Endodermal cell (in vitro differentiated cells): ENCODE results near the gene FGF3. TPM values are rescaled to one million over a fixed set of nuclear protein-coding genes. Genes with fewer than 3 reads are reported as not detected.

ENCODE experiments used
- DNase-seq: peaks from one replicate; pipeline ENCODE4 v3.0.0-alpha.2; 2017
- H3K27ac ChIP-seq: 2 replicates; pipeline ENCODE4 v1.5.1; 2013; ENCODE audit warnings: mild to moderate bottlenecking, low read depth, low read length, moderate library complexity
- H3K27me3 ChIP-seq: 2 replicates; pipeline ENCODE4 v1.6.1; 2013; ENCODE audit warnings: mild to moderate bottlenecking, low read length, moderate library complexity; ENCODE audit not compliant: insufficient read depth, control insufficient read depth, poor library complexity, severe bottlenecking
- H3K36me3 ChIP-seq: 2 replicates; pipeline ENCODE4 v1.7.0; 2013; ENCODE audit warnings: mild to moderate bottlenecking, low read length, moderate library complexity; ENCODE audit not compliant: control insufficient read depth, insufficient read depth
- H3K4me1 ChIP-seq: one replicate; pipeline ENCODE4 v1.7.0; 2013; ENCODE audit warnings: low read length; ENCODE audit not compliant: control insufficient read depth, insufficient read depth
- H3K4me3 ChIP-seq: 2 replicates; pipeline ENCODE4 v1.5.1; 2013; ENCODE audit warnings: mild to moderate bottlenecking, low read length, moderate library complexity
- H3K9ac ChIP-seq: 2 replicates; pipeline ENCODE4 v1.6.1; 2013; ENCODE audit warnings: mild to moderate bottlenecking, low read length, moderate library complexity; ENCODE audit not compliant: poor library complexity, severe bottlenecking; ENCODE audit errors: extremely low read depth
- H3K9me3 ChIP-seq: 2 replicates; pipeline ENCODE4 v1.6.1; 2013; ENCODE audit warnings: mild to moderate bottlenecking, low read length, moderate library complexity; ENCODE audit not compliant: control insufficient read depth
- H3K27ac Mint-ChIP-seq: 2 replicates; pipeline ENCODE4 v1.8.0; 2020; ENCODE audit warnings: mixed read lengths
- H3K27me3 Mint-ChIP-seq: 2 replicates; pipeline ENCODE4 v1.8.0; 2021; ENCODE audit warnings: mild to moderate bottlenecking, mixed read lengths; ENCODE audit not compliant: insufficient read depth
- H3K36me3 Mint-ChIP-seq: 2 replicates; pipeline ENCODE4 v1.8.0; 2020; ENCODE audit warnings: low read depth, mixed read lengths
- H3K4me1 Mint-ChIP-seq: 2 replicates; pipeline ENCODE4 v1.8.0; 2020; ENCODE audit warnings: mixed read lengths
- H3K4me3 Mint-ChIP-seq: 2 replicates; pipeline ENCODE4 v1.8.0; 2020; ENCODE audit warnings: mild to moderate bottlenecking, moderate library complexity, mixed read lengths
- H3K9me3 Mint-ChIP-seq: 2 replicates; pipeline ENCODE4 v1.8.0; 2020; ENCODE audit warnings: mild to moderate bottlenecking, mixed read lengths
- CTCF ChIP-seq: fragments of 200-600 bp; sonication (generic); conservative IDR thresholded peaks from 2 replicates; pipeline ENCODE4 v1.5.0; 2021; ENCODE audit warnings: antibody characterized with exemption, mild to moderate bottlenecking
- WGBS, 2 experiments: methylation state at CpG; one replicate each; pipeline versions ENCODE4 v1.1.5 to v1.1.7; 2013; ENCODE audit warnings: missing lambda C conversion rate in 2 of 2, mixed read lengths in 1 of 2; ENCODE audit not compliant: insufficient coverage in 1 of 2, insufficient read length in 1 of 2; 5-methylcytosine and 5-hydroxymethylcytosine counted together
- total RNA-seq, 2 donors: library from RNA; stranded (reverse); fragmentation: NEBNext Ultra II Directional in 1 of 2; extraction: Animal tissue kit (Norgen Biotek cat#: 25700) in 1 of 2; gene quantifications; 2 replicates in 1 of 2; 3 replicates in 1 of 2; pipeline ENCODE4 v1.2.1, GENCODE V29; 2021

The FGF3 gene
- total RNA-seq, 2 donors from 2014 or later = not detected

GRCh38 chr11:69811431-69811830 lies 7.8 kb downstream of the FGF3 start:
- TF ChIP-seq CTCF = no peak
- DNase-seq = no peak
- H3K27ac ChIP-seq = no peak overlapping the region
- H3K9me3 ChIP-seq = no peaks in the 10 kb centered on the region
- H3K4me3 ChIP-seq = no peak overlapping the region
- no peaks in the 10 kb centered on the region for H3K9me3 Mint-ChIP-seq
- WGBS, 2 experiments = 75 to 86% methylated on average over 3 of the region's 3 CpGs
- no peak overlapping the region for H3K4me3 Mint-ChIP-seq
- no peak overlapping the region for H3K27ac Mint-ChIP-seq
- no peaks in the 10 kb centered on the region for H3K4me1 ChIP-seq
- H3K9ac ChIP-seq = no peak overlapping the region
- no peaks in the 10 kb centered on the region for H3K36me3 Mint-ChIP-seq
- H3K27me3 Mint-ChIP-seq = peaks cover 49% of the 10 kb centered on the region
- peaks cover 3% of the 10 kb centered on the region for H3K4me1 Mint-ChIP-seq
- H3K27me3 ChIP-seq = peaks cover 32% of the 10 kb centered on the region
- no peaks in the 10 kb centered on the region for H3K36me3 ChIP-seq

- Histone ChIP-seq H3K9me3 (no peaks in the 10 kb centered on the region), H3K4me3 (no peak overlapping the region), H3K27me3 (peaks cover 23% of the 10 kb centered on the region), H3K9ac (no peak overlapping the region), H3K4me1 (no peaks in the 10 kb centered on the region), H3K27ac (no peak overlapping the region), H3K36me3 (no peaks in the 10 kb centered on the region)
- peaks cover 42% of the 10 kb centered on the region for H3K27me3 Mint-ChIP-seq
- no peak for TF ChIP-seq CTCF
- H3K4me3 Mint-ChIP-seq = no peak overlapping the region
- no peak overlapping the region for H3K27ac Mint-ChIP-seq
- H3K9me3 Mint-ChIP-seq = no peaks in the 10 kb centered on the region
- 94 to 97% methylated on average over 31 to 39 of the region's 39 CpGs for WGBS, 2 experiments
- no peaks in the 10 kb centered on the region for H3K36me3 Mint-ChIP-seq
- DNase-seq = no peak
- H3K4me1 Mint-ChIP-seq = peaks cover 3% of the 10 kb centered on the region
Observed at GRCh38 chr11:69810289-69811118, 8.7 kb downstream of the FGF3 start.

- H3K4me3 ChIP-seq = no peak overlapping the region
- peak; percentile 75 for DNase-seq
- WGBS, 2 experiments = 39 to 51% methylated on average over 5 to 7 of the region's 7 CpGs
- H3K27me3 ChIP-seq = peaks cover 6% of the 10 kb centered on the region
- Mint-ChIP-seq H3K4me3 (no peak overlapping the region), H3K27me3 (peaks cover 27% of the 10 kb centered on the region), H3K27ac (no peak overlapping the region), H3K9me3 (no peaks in the 10 kb centered on the region), H3K4me1 (peaks cover 3% of the 10 kb centered on the region), H3K36me3 (no peaks in the 10 kb centered on the region)
- H3K9me3 ChIP-seq = no peaks in the 10 kb centered on the region
- H3K9ac ChIP-seq = no peak overlapping the region
- no peaks in the 10 kb centered on the region for H3K36me3 ChIP-seq
- H3K4me1 ChIP-seq = no peaks in the 10 kb centered on the region
- H3K27ac ChIP-seq = no peak overlapping the region
- TF ChIP-seq CTCF = no peak
Observed at GRCh38 chr11:69808667-69809086, 10.5 kb downstream of the FGF3 start.
